ENCODE data around the gene MGAT5.

DNA sequence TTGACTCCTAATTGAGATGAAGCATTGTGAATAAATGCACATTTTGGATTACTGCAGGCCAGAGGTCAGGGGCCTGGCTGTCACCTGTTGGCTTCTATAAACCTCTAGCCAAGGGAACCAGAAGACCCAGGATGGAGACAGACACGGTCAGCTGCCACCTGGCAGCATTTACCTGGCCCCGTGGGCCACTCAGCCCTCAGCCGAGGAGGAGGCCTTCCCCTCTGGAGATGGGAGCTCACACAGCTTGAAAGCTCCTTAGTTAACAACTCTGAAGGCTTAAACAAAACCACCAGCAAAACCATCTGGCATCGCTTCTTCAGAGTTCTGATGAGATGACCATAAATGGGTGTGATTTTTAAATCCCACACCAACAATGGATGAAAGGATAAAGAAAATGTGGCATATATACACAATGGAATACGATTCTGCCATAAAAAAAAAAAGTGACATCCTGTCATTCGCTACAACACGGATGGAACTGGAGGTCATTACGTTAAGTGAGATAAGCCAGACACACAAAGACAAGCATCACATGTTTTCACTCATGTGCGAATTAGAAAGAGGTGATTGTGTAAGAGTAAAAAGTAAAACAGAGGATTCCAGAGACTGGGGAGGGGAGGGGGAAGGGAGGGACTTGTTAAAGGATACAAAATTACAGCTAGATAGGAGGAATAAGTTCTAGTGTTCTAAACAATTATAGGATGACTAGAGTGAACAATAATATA lies 246.5 kb downstream of the MGAT5 start:
- TF ChIP-seq, protein P1, sequence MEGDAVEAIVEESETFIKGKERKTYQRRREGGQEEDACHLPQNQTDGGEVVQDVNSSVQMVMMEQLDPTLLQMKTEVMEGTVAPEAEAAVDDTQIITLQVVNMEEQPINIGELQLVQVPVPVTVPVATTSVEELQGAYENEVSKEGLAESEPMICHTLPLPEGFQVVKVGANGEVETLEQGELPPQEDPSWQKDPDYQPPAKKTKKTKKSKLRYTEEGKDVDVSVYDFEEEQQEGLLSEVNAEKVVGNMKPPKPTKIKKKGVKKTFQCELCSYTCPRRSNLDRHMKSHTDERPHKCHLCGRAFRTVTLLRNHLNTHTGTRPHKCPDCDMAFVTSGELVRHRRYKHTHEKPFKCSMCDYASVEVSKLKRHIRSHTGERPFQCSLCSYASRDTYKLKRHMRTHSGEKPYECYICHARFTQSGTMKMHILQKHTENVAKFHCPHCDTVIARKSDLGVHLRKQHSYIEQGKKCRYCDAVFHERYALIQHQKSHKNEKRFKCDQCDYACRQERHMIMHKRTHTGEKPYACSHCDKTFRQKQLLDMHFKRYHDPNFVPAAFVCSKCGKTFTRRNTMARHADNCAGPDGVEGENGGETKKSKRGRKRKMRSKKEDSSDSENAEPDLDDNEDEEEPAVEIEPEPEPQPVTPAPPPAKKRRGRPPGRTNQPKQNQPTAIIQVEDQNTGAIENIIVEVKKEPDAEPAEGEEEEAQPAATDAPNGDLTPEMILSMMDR (IDR thresholded peaks at IDR 0.05) = no peak
- TF ChIP-seq POLR2AphosphoS5 (IDR thresholded peaks at IDR 0.05) (no peak), EP300 (IDR thresholded peaks at IDR 0.05) (no peak), POLR2A (IDR thresholded peaks at IDR 0.05) (no peak)
